SK-N-SH (cell line): ENCODE results near the gene G6PD.

Source experiments
- CTCF ChIP-seq: fragments of 200-600 bp; sonication (generic); IDR thresholded peaks from 2 replicates; pipeline ENCODE4 v1.6.1; 2017; ENCODE audit warnings: antibody characterized with exemption, mild to moderate bottlenecking, moderate library complexity
- EP300 ChIP-seq, 2 experiments: IDR thresholded peaks; 2 replicates each; pipeline versions ENCODE4 v1.4.0 to v1.6.1; 2012; ENCODE audit warnings: borderline replicate concordance in 1 of 2, low read depth in 1 of 2, low read length in 1 of 2
- FOXM1 ChIP-seq: IDR thresholded peaks from 2 replicates; pipeline ENCODE4 v1.4.0; 2012; ENCODE audit warnings: low read depth, mild to moderate bottlenecking
- GABPA ChIP-seq: IDR thresholded peaks from 2 replicates; pipeline ENCODE4 v1.4.0; 2012; ENCODE audit warnings: low read depth, mild to moderate bottlenecking
- JUND ChIP-seq: IDR thresholded peaks from 2 replicates; pipeline ENCODE4 v1.4.0; 2012
- RCOR1 ChIP-seq: fragments of 150-350 bp; IDR thresholded peaks from 2 replicates; pipeline ENCODE4 v1.6.1; 2017; ENCODE audit warnings: antibody characterized with exemption, low read length
- TEAD4 ChIP-seq: IDR thresholded peaks from 2 replicates; pipeline ENCODE4 v1.4.0; 2012; ENCODE audit warnings: mild to moderate bottlenecking, borderline replicate concordance; ENCODE audit not compliant: insufficient read depth
- YY1 ChIP-seq: IDR thresholded peaks from 2 replicates; pipeline ENCODE4 v1.4.0; 2012; ENCODE audit warnings: low read depth, mild to moderate bottlenecking
- TF ChIP-seq, protein P1 (sequence below): IDR thresholded peaks from 2 replicates; pipeline ENCODE4; 2012
- TF ChIP-seq, protein P2 (sequence below): fragments of 150-350 bp; IDR thresholded peaks from 2 replicates; pipeline ENCODE4 v1.6.1; 2016; ENCODE audit warnings: mild to moderate bottlenecking, low read depth, low read length

DNA sequence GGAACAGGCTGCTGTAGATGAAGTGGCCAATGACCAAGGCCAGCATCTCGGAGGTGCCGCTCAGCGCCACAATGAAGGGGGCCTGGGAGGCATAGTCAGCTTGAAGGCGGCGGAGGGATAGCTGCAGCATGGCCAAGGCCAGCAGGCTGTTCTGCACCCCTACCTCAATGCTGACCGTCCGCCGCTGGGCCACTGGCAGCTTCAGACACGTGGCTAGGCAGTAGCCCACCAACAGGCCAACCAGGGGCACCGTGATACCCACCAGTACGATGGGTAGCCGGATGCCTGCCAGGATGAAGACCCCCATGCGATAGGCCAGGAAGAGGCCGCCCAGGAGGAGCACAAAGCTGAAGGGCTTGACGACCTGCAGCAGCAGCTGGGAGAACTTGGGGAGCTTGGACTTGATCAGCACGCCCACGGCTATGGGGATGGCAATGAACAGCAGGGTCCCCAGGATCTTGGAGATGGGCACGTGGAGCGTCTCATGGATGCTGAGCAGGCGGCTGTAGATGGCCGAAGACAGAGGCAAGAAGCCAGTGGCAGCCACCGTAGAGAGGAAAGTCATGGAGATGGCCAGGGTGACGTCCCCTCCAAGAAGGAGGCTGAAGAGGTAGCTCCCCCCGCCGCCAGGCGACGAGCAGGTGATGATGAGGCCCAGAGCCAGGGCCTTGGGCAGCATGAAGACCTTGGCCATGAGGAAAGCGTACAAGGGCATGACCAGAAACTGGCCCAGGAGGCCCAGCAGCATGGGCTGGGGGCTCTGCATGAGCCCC is 58.9 kb downstream of the G6PD start:
- no peak for TF ChIP-seq CTCF
- no peak for TF ChIP-seq FOXM1
- TF ChIP-seq JUND, result no peak
- TF ChIP-seq, protein P1, sequence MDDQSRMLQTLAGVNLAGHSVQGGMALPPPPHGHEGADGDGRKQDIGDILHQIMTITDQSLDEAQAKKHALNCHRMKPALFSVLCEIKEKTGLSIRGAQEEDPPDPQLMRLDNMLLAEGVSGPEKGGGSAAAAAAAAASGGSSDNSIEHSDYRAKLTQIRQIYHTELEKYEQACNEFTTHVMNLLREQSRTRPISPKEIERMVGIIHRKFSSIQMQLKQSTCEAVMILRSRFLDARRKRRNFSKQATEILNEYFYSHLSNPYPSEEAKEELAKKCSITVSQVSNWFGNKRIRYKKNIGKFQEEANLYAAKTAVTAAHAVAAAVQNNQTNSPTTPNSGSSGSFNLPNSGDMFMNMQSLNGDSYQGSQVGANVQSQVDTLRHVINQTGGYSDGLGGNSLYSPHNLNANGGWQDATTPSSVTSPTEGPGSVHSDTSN, result no peak
- TF ChIP-seq YY1, result no peak
- TF ChIP-seq, protein P2, sequence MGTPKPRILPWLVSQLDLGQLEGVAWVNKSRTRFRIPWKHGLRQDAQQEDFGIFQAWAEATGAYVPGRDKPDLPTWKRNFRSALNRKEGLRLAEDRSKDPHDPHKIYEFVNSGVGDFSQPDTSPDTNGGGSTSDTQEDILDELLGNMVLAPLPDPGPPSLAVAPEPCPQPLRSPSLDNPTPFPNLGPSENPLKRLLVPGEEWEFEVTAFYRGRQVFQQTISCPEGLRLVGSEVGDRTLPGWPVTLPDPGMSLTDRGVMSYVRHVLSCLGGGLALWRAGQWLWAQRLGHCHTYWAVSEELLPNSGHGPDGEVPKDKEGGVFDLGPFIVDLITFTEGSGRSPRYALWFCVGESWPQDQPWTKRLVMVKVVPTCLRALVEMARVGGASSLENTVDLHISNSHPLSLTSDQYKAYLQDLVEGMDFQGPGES, result no peak
- TF ChIP-seq RCOR1, result no peak
- TF ChIP-seq TEAD4, result no peak
- TF ChIP-seq EP300 (IDR thresholded peaks at IDR 0.05; ENCODE audit: borderline replicate concordance in 1 of 2, low read depth in 1 of 2, low read length in 1 of 2), result no peak
- no peak for TF ChIP-seq GABPA
